ENCODE data around the gene APH1B.
A peak's percentile ranks its signal among the peaks of the same experiment; 100 is the strongest.
"Not testable (repeated sequence)": the region's sequence is repeated elsewhere in the genome, so short reads cannot be mapped to it uniquely, and the experiment has no call there.

The APH1B gene

DNA sequence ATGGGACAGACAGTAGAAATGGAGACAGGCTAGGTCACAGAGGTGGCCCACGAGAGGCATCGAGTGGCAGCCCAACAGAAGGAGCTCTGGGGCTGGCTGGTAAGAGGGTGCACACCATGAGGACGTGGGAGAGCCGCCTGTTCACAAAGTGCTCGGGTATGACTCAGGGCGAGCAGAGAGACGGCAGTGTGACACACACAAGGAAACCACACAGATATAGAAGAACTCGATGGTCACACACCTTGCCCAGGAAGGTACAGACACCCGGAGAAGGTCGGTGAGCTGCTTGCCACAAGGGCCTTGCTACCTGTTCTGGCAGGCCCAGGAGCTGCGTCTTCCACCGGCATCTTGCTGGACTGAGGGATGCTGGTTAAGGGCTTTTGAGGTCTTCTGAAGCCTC, 54.1 kb downstream of the APH1B start:
- DNase-seq (ENCODE audit: low read depth in 3 of 3): peak in 1 of 3 donors; percentile 8

- DNase-seq (ENCODE audit: low read depth in 3 of 3): no peak
Observed at GRCh38 chr15:63332367-63333124, 55.1 kb downstream of the APH1B start.

DNA sequence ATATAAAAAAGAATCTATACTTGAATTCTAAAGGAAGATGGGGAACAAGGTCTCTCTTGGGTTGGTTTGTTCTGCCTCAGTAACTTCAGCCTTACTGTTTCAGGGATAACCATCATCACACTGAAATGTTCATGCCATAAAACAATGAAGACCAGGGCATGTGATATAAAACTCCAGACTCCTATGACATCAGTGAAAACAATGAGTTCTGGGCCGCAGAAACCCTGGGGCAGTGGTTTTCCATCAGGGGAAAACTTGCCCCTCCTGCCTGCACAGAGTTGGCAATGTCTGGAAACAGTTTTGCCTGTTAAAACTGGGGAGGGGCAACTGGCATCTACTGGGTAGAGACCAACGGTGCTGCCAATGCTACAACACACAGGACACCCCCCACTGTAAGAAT, 57.4 kb downstream of the APH1B start:
- DNase-seq (ENCODE audit: low read depth in 3 of 3): no peak

DNA sequence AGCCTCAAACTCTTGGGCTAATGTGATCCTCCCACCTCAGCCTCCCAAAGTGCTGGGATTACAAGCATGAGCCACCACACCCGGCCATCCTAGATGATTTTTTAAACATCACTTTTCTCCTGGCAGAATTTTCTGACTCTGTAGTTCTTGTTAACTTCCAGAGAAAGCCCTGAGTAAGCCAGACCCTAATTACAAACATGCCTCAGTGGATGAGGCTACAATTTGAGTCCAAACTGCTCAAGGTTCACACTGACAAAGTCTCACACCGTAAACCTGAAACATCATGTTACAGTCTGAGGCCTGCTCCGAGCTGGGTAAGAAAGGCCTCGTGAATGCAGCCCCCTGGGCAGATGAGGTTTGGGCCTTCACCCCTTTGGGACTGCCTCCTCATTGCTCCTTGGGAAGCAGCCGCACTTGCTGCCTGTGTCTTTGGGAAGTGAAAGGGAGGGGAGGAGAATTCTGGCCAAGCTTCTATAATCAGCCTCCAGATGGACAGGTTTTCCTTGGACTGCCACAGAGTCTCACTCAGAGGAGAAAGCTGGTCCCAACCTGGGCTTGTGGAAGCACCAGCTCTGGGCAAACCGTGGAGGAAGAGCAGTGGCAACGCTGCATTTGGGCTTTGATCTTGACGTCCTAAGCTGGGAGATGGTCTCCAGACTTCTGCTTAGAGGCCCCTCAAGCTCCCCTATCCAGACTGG, 58.3 kb downstream of the APH1B start:
- no peak for DNase-seq (ENCODE audit: low read depth in 3 of 3)

GRCh38 chr15:63337046-63337445, 59.6 kb downstream of the APH1B start:
- DNase-seq (ENCODE audit: low read depth in 3 of 3): no peak

- DNase-seq (ENCODE audit: low read depth in 3 of 3): no peak
Observed at GRCh38 chr15:63338170-63338569, 60.8 kb downstream of the APH1B start.

- no peak for DNase-seq (ENCODE audit: low read depth in 3 of 3)
Observed at GRCh38 chr15:63339006-63339766, 61.8 kb downstream of the APH1B start.

GRCh38 chr15:63339836-63340235, 62.4 kb downstream of the APH1B start:
- DNase-seq (ENCODE audit: low read depth in 3 of 3): no peak

GRCh38 chr15:63340353-63340752, 62.9 kb downstream of the APH1B start:
- no peak for DNase-seq (ENCODE audit: low read depth in 3 of 3)

GRCh38 chr15:63340878-63341277, 63.5 kb downstream of the APH1B start:
- DNase-seq (ENCODE audit: low read depth in 3 of 3): no peak

GRCh38 chr15:63341898-63342297, 64.5 kb downstream of the APH1B start:
- DNase-seq (ENCODE audit: low read depth in 3 of 3): no peak

GRCh38 chr15:63342996-63343562, 65.7 kb downstream of the APH1B start:
- DNase-seq (ENCODE audit: low read depth in 3 of 3): not testable (repeated sequence)

DNA sequence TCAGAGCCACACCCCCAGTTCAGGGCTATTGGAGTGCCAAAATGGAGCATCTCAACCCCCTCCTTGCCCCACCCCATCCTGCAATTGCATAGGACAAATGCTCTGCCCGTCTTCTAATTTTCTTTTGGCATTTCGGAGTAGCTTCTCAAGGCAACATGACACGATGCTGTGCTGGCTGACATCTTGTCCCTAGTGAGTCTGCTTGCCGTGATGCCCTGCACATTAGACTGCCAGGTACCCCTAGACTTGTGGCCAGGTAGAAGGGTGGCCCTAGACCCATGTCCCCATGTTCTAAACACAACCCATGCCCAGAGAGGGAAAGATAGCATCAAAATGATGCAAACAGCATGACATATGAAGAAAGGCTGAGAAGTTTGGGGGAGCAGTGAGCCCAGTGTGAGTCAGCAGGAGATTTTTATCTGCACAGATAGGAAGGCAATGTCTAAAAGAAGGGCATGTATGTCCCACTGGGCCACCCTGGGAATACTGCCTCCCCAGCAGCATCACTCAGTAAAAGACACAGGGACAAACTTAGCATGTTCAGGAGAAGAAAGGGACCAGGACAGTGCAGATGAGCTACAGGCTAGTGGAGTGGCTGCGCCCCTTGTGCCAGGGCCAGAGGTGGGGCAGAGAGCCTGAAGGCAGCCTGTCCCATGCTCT, 67.5 kb downstream of the APH1B start:
- DNase-seq (ENCODE audit: low read depth in 3 of 3): no peak

DNA sequence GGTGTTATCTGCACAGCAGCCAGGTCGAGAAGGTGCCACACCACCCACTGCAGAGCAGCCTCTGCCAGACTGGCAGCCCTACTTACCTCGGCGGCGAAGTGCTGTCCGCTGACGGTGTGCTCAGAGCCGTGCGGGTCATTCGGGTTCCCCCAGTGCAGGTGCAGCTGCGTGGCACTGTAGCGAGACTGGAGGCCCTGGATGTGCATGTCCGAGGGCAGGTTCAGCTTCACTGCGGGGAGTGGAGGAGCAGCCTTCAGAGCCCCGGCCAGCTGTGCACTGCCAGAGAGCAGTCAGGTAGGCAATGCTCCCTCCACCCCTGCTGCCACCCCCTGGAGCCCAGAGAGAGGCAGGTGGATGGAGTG, 68.0 kb downstream of the APH1B start:
- DNase-seq (ENCODE audit: low read depth in 3 of 3): no peak

DNA sequence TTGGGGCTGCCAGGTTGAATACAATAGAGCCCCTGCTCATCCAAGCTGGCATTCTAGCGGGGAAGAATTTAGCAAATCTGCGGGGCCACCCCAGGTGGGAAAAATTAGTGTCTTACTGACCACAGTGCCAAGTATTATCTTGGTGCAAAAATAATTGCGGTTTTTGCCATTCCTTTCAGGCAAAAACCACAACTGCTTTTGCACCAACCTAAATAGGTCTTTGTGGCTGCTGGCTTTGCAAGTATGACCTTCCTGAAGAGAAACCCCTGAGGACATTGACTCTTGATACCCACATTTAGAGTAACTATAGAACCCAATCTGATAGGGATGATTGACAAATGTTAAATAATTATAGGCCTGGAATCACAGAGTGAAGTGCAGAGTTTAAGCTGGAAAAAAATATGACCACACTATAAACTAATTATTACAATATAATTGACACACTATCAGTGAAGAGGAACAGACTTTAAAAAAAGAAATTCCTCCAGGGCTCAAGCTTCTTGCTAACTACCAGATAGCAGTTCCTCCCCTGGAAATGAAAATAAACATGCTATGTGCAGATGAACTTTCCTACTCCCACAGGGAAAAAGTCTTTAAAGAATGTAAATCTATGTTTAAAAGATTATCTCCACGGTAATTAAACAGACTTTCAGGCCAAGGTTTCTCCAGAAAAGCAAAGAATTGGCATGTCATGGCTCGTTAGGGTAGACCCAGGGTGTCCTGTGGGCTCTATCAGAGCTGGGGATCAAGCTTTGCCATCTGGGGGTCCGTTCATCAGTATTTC, 69.9 kb downstream of the APH1B start:
- DNase-seq (ENCODE audit: low read depth in 3 of 3): no peak

GRCh38 chr15:63348392-63348791, 71.0 kb downstream of the APH1B start:
- no peak for DNase-seq (ENCODE audit: low read depth in 3 of 3)

DNA sequence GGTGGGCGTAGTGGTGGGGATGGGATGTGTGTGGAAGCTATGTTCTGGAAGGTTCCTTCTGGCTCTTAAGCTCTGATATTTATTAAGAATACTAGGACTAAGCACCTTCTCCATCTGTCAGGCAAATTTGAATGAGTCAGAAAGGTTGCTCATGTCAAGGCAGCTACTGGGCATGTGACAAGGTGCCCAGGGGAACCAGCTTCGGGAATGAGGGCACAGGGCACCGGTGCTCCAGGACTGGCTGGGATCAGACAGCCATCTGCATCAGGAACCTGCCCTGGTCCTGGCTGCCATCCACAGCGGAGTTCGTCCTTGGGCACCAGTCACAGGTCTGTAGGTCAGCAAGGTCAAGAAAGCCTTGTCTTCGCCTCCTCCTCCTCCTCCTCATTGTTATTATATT, 71.8 kb downstream of the APH1B start:
- no peak for DNase-seq (ENCODE audit: low read depth in 3 of 3)

GRCh38 chr15:63349621-63350020, 72.2 kb downstream of the APH1B start:
- DNase-seq (ENCODE audit: low read depth in 3 of 3): no peak

DNA sequence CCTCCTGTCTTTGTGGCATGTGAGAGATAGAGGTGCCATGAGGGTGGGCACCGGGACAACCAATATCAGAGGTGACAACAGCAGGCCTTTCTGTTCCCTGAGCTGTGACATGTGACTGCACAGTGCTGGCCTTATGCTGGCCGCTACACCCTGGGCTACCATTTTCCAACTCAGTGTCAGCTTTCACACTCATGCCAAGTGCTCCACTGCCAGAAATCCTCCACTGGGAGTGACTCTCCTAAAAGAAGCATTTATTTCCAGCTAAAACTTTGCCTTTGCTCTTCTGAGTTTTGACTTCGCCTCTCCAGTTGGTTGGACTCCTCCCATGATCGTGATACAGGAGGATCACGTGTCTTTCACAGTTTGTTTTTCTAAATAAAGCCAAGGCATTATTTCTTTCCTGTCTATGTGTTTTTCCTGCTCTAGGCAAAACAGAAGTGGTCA, 72.8 kb downstream of the APH1B start:
- DNase-seq (ENCODE audit: low read depth in 3 of 3): no peak

DNA sequence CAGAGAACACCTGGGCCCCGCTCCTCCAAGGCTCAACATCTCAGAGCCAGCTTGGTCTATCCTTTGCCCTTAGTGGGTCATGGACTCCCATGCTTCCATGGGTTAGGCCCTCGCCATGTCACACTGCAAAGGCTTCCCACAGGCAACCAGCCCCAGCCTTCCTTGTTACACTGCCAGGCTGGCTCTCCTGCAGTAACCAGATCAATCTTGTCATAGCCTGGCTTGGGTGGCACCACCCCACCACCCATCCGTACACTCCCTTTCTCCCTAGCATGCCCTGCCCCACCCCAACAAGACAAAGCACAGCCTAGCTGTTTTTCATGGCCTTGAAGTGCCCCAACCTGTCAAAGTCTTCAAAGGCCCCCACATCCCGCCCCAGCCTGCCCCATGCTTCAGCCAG, 73.8 kb downstream of the APH1B start:
- DNase-seq (ENCODE audit: low read depth in 3 of 3): no peak

DNA sequence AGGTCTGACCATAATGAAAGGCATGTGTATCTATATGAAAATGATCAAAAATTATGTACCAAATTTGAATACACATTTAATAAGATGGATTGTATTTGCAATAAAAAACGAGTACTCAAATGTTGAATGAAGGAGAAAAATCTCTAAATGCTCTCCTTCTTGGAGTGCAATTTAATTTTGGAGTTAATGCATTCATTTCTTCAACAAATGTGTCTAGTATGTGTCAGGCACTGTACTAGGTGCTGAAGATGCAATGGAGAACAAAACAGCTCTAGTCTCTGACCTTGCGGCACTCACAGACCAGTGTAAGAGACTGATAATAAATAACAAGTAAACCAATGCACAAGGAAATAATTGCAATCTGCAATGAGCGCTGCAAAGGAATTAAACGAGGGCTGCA, 75.4 kb downstream of the APH1B start:
- no peak for DNase-seq (ENCODE audit: low read depth in 3 of 3)
